Left ventricle myocardium superior (tissue), 1 donor: ENCODE measurements around the gene FLVCR2. TPM values are rescaled to one million over a fixed set of nuclear protein-coding genes. Genes with fewer than 3 reads are reported as not detected.

Experiments
- total RNA-seq: library from RNA; stranded (reverse); fragmentation: NEBNext Ultra II Directional; extraction: Animal tissue kit (Norgen Biotek cat#: 25700); gene quantifications from one replicate; pipeline ENCODE4 v1.2.1, GENCODE V29; 2021
- donor health status: DM: no; HTN: yes; CAD: no; lungs with severe emphysema.

The FLVCR2 gene
- total RNA-seq, 1 donor from 2014 or later: 5.6 TPM

Other genes with a start within 250 kb of the FLVCR2 start
- gene JDP2, start 150.6 kb upstream of the FLVCR2 start, total RNA-seq: 24.7 TPM
- 0.74 TPM for gene BATF, start 56.2 kb upstream of the FLVCR2 start, total RNA-seq
- gene ERG28, start 82.3 kb downstream of the FLVCR2 start, total RNA-seq: 6.2 TPM
- gene TTLL5, start 82.6 kb downstream of the FLVCR2 start, total RNA-seq: 15.8 TPM